Right atrium auricular region (tissue), 2 donors: Measurements from ENCODE around the gene CRYBG1. TPM values are rescaled to one million over a fixed set of nuclear protein-coding genes. Genes with fewer than 3 reads are reported as not detected.
"Not testable (repeated sequence)": the region's sequence is repeated elsewhere in the genome, so short reads cannot be mapped to it uniquely, and the experiment has no call there.

ENCODE experiments used
- DNase-seq: peaks from one replicate; pipeline ENCODE4 v3.0.0-alpha.2; 2019; ENCODE audit warnings: low spot score
- H3K27ac ChIP-seq, 2 donors: fragments of 200-600 bp; sonication (generic); 1 replicate in 1 of 2; 2 replicates in 1 of 2; pipeline ENCODE4 v1.5.1; 2016 to 2019
- H3K27me3 ChIP-seq, 2 donors: fragments of 200-600 bp; sonication (generic); one replicate each; pipeline versions ENCODE4 v1.5.1 to v1.6.0; 2017 to 2019
- H3K36me3 ChIP-seq: fragments of 200-600 bp; sonication (generic); one replicate; pipeline ENCODE4 v1.5.1; 2016
- H3K4me1 ChIP-seq, 2 donors: fragments of 200-600 bp; sonication (generic); one replicate each; pipeline versions ENCODE4 v1.5.1 to v1.6.0; 2017 to 2019
- H3K4me3 ChIP-seq, 2 donors: fragments of 200-600 bp; sonication (generic); 1 replicate in 1 of 2; 2 replicates in 1 of 2; pipeline ENCODE4 v1.5.1; 2017 to 2019; ENCODE audit warnings: mild to moderate bottlenecking in 1 of 2, moderate library complexity in 1 of 2
- H3K9me3 ChIP-seq, 2 donors: fragments of 200-600 bp; sonication (generic); one replicate each; pipeline ENCODE4 v1.5.1; 2019
- total RNA-seq, 2 donors: library from RNA; depleted of rRNA; stranded (reverse); fragments of >200 nt; gene quantifications; one replicate each; pipeline ENCODE4 v1.1.0, GENCODE V29; 2016
- TF ChIP-seq, protein P1 (sequence below), 2 donors: fragments of 200-600 bp; sonication (generic); IDR thresholded peaks; one replicate each; pipeline ENCODE4 v1.5.1; 2019; ENCODE audit warnings: antibody characterized with exemption in 2 of 2

Gene CRYBG1
- total RNA-seq, 2 donors from 2014 or later, result 1.6 to 1.9 TPM

DNA sequence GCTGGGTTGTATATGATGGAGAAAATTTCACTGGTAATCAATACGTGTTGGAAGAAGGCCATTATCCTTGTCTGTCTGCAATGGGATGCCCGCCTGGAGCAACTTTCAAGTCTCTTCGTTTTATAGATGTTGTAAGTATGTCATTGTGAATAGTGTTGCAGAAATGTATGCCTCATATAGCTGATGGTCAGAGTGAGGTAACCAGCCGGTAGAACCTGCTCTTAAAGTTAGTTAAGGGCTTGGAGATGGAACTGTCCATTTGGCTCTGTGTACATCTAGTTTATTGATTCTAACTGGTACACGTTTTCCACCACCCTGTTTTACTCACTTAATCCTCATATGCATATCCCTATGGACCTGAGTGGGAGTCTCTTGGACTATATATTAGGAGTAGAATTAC, 195.2 kb downstream of the CRYBG1 start:
- TF ChIP-seq, protein P1, sequence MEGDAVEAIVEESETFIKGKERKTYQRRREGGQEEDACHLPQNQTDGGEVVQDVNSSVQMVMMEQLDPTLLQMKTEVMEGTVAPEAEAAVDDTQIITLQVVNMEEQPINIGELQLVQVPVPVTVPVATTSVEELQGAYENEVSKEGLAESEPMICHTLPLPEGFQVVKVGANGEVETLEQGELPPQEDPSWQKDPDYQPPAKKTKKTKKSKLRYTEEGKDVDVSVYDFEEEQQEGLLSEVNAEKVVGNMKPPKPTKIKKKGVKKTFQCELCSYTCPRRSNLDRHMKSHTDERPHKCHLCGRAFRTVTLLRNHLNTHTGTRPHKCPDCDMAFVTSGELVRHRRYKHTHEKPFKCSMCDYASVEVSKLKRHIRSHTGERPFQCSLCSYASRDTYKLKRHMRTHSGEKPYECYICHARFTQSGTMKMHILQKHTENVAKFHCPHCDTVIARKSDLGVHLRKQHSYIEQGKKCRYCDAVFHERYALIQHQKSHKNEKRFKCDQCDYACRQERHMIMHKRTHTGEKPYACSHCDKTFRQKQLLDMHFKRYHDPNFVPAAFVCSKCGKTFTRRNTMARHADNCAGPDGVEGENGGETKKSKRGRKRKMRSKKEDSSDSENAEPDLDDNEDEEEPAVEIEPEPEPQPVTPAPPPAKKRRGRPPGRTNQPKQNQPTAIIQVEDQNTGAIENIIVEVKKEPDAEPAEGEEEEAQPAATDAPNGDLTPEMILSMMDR (IDR thresholded peaks at IDR 0.05), result no peak
- Histone ChIP-seq H3K4me1 (no peaks in the 10 kb centered on the region), H3K27ac (no peak overlapping the region), H3K27me3 (no peaks in the 10 kb centered on the region), H3K36me3 (no peaks in the 10 kb centered on the region), H3K9me3 (no peaks in the 10 kb centered on the region), H3K4me3 (no peak overlapping the region)
- DNase-seq, result no peak

DNA sequence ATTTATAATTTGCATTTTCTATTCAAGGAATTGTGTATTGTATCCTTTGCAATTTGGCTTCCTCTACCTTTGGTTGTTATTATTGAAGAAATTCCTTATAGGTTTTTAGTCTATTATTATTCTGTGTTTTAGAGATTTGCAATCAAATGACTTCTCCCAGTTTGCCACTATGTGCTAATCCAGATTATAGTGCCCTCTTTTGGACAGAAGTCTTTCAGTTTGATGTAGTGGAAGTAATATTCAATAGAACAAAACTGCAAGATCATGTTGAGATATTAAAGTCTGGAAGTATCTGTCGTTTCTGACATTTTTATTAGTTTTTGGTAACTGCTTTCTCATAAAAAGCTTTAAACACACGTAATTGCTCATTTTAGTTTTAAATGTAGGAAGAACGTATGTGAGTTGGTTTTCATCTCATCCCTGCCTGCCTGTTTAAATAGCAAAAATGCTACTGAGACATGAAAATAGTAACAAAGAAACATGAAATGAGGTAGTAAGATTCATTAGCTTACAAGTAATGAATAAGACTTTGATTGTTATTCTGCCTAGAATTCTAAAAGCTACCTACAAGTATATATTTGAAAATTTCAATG, 195.9 kb downstream of the CRYBG1 start:
- Histone ChIP-seq H3K27ac (no peak overlapping the region), H3K9me3 (no peaks in the 10 kb centered on the region), H3K36me3 (no peaks in the 10 kb centered on the region), H3K27me3 (no peaks in the 10 kb centered on the region), H3K4me1 (no peaks in the 10 kb centered on the region), H3K4me3 (no peak overlapping the region)
- no peak for DNase-seq
- TF ChIP-seq, protein P1 (IDR thresholded peaks at IDR 0.05), result peak in 1 of 2 donors; percentile 47

DNA sequence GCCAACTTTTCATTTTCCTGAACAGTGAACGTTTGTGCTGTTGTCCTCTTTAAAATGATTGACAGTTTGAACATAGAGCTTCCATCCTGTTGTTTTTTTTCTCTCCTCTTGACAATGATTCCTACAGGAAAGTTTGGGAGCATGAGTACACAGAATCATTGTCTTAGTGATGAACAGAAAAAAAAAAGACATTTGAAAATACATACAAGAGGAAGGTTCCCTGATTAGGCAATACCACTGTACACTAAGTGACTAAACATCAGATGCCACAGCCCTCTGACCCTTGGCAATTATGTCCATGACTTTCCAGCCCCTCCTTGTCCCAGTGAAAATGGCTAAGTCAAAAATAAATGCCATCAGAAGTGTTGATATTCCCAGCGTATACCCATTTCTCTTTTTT, 197.3 kb downstream of the CRYBG1 start:
- H3K4me3 ChIP-seq, result no peak overlapping the region
- no peak overlapping the region for H3K27ac ChIP-seq
- no peaks in the 10 kb centered on the region for H3K27me3 ChIP-seq
- H3K36me3 ChIP-seq, result no peaks in the 10 kb centered on the region
- no peaks in the 10 kb centered on the region for H3K9me3 ChIP-seq
- TF ChIP-seq, protein P1 (IDR thresholded peaks at IDR 0.05), result no peak
- DNase-seq, result no peak
- H3K4me1 ChIP-seq, result no peaks in the 10 kb centered on the region

DNA sequence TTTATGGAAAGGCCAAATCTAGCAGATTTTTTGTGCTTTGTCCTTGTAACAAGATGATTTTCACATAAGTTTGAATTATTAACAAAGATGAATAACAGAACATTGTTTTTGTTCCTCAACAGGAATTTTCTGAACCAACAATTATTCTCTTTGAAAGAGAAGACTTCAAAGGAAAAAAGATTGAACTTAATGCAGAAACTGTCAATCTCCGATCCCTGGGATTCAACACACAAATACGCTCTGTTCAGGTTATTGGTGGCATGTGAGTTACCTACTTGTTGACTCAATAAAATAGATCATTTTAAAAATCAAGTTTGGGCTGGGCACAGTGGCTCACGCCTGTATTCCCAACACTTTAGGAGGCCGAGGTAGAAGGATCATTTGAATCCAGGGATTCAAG, 197.8 kb downstream of the CRYBG1 start:
- H3K27me3 ChIP-seq, result no peaks in the 10 kb centered on the region
- no peak for DNase-seq
- H3K4me1 ChIP-seq, result no peaks in the 10 kb centered on the region
- no peak overlapping the region for H3K27ac ChIP-seq
- no peak overlapping the region for H3K4me3 ChIP-seq
- H3K9me3 ChIP-seq, result no peaks in the 10 kb centered on the region
- TF ChIP-seq, protein P1 (IDR thresholded peaks at IDR 0.05), result no peak
- no peaks in the 10 kb centered on the region for H3K36me3 ChIP-seq

DNA sequence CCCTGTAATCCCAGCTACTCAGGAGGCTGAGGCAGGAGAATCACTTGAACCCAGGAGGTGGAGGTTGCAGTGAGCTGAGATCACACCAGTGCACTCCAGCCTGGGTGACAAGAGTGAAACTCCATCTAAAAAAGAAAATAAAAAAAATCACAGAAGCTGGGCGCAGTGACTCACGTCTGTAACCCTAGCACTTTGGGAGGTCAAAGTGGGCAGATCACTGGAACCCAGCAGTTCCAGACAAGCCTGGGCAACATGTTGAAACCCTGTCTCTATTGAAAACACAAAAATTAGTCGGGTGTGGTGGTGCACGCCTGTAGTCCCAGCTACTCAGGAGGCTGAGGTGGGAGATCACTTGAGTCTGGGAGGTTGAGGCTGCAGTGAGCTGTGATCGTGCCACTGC, 199.1 kb downstream of the CRYBG1 start:
- H3K27me3 ChIP-seq, H3K36me3 ChIP-seq, DNase-seq, H3K27ac ChIP-seq, H3K4me1 ChIP-seq, H3K4me3 ChIP-seq, H3K9me3 ChIP-seq: not testable (repeated sequence)

DNA sequence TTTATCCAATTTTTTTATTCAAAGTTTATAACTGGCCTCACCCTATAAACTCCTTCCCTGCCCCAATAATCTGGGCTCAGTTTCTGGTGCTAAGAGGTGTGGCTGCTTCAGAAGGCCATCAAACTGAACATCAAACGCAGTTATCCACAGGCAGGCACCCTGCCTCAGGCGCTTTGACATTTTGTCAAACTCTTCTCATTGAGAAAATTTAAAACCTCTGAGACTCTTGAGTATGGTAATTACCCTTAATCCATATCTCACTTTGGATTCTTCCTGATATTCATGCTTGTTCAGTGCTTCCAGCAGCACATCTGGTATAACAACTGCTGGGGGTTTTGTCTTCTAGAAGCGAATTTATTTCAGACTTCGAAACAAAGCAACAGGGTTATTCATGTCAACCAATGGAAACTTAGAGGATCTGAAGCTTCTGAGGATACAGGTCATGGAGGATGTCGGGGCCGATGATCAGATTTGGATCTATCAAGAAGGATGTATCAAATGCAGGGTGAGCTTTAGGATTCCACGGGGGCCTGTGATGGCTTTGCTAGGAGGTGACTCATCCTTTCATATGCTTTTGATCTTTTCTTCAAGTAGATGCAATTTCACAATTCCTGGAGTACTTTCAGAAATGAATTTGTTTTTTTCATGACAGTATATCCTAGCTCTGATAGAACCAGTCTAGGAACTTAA, 200.6 kb downstream of the CRYBG1 start:
- H3K27ac ChIP-seq, result no peak overlapping the region
- H3K9me3 ChIP-seq, result no peaks in the 10 kb centered on the region
- H3K36me3 ChIP-seq, result no peaks in the 10 kb centered on the region
- no peaks in the 10 kb centered on the region for H3K4me1 ChIP-seq
- H3K27me3 ChIP-seq, result no peaks in the 10 kb centered on the region
- H3K4me3 ChIP-seq, result no peak overlapping the region
- TF ChIP-seq, protein P1 (IDR thresholded peaks at IDR 0.05), result no peak
- DNase-seq, result no peak
